Brain microvascular endothelial cell (primary cell): Measurements from ENCODE around the gene ACIN1.

Experiments
- DNase-seq: peaks from one replicate; pipeline ENCODE4 v3.0.0-alpha.2; 2020
- H3K27ac ChIP-seq: fragments of 250-450 bp; sonication (Bioruptor Pico); 2 replicates; pipeline ENCODE4 v1.5.1; 2020; ENCODE audit warnings: mild to moderate bottlenecking, moderate library complexity
- H3K27me3 ChIP-seq: fragments of 250-450 bp; sonication (Bioruptor Pico); replicated peaks from 2 replicates; pipeline ENCODE4 v1.5.1; 2020; ENCODE audit warnings: mild to moderate bottlenecking
- H3K36me3 ChIP-seq: fragments of 250-450 bp; sonication (Bioruptor Pico); replicated peaks from 2 replicates; pipeline ENCODE4 v1.5.1; 2020; ENCODE audit warnings: mild to moderate bottlenecking
- H3K4me3 ChIP-seq: 2 replicates; pipeline ENCODE4 v1.5.1; 2011; ENCODE audit warnings: low read depth, mild to moderate bottlenecking, control low read depth, low read length, moderate library complexity
- CTCF ChIP-seq: IDR thresholded peaks from 2 replicates; pipeline ENCODE4 v1.5.1; 2011; ENCODE audit warnings: low read depth, mild to moderate bottlenecking, moderate library complexity, low read length, control low read depth, inconsistent platforms; ENCODE audit errors: missing control alignments
- in situ Hi-C: cut with HindIII; loops from 2 replicates; pipeline ENCODE4 v1.10.0; 2017; ENCODE audit warnings: low sequenced_read_pairs, low pct_ligation_motif_present

ACIN1 gene

GRCh38 chr14:23101986-23102625 is 7.2 kb upstream of the ACIN1 start:
- TF ChIP-seq CTCF, result no peak
- in situ Hi-C loops, result no loop called here
- H3K27me3 ChIP-seq, result no peaks in the 10 kb centered on the region
- no peak overlapping the region for H3K4me3 ChIP-seq
- no peak overlapping the region for H3K27ac ChIP-seq
- DNase-seq, result no peak
- peaks cover 9% of the 10 kb centered on the region for H3K36me3 ChIP-seq

GRCh38 chr14:23101213-23101970 is 6.5 kb upstream of the ACIN1 start:
- no peak overlapping the region for H3K27ac ChIP-seq
- H3K4me3 ChIP-seq, result no peak overlapping the region
- in situ Hi-C loops, result no loop called here
- DNase-seq, result no peak
- TF ChIP-seq CTCF, result no peak
- no peaks in the 10 kb centered on the region for H3K27me3 ChIP-seq
- peaks cover 9% of the 10 kb centered on the region for H3K36me3 ChIP-seq

GRCh38 chr14:23099212-23099861 is 4.4 kb upstream of the ACIN1 start:
- in situ Hi-C loops, result no loop called here
- no peak for DNase-seq
- H3K27me3 ChIP-seq, result no peaks in the 10 kb centered on the region
- no peak overlapping the region for H3K4me3 ChIP-seq
- peak; percentile 18 for TF ChIP-seq CTCF
- no peak overlapping the region for H3K27ac ChIP-seq
- H3K36me3 ChIP-seq, result peaks cover 11% of the 10 kb centered on the region

- H3K4me3 ChIP-seq, result no peak overlapping the region
- in situ Hi-C loops, result no loop called here
- no peaks in the 10 kb centered on the region for H3K27me3 ChIP-seq
- no peak overlapping the region for H3K27ac ChIP-seq
- no peak for TF ChIP-seq CTCF
- DNase-seq, result no peak
- peaks cover 13% of the 10 kb centered on the region for H3K36me3 ChIP-seq
Measured at GRCh38 chr14:23097786-23098185, 2.9 kb upstream of the ACIN1 start.

GRCh38 chr14:23095196-23096108 is 516 bp upstream of the ACIN1 start, which contains the start of gene C14orf119:
TSS of gene C14orf119 (plus strand) at chr14:23095505. CDS start at chr14:23097659, 2,154 bp downstream.
- Histone ChIP-seq H3K27me3 (no peaks in the 10 kb centered on the region), H3K36me3 (peaks cover 19% of the 10 kb centered on the region), H3K27ac (peak within 1 kb of the TSS; percentile 97), H3K4me3 (peak within 1 kb of the TSS; percentile 100)
- in situ Hi-C loops, result no loop called here
- peak; percentile 99 for DNase-seq
- TF ChIP-seq CTCF, result no peak
